SU-DHL-6 (cell line): ENCODE results near the gene ELANE.

ENCODE experiments used
- H2AFZ ChIP-seq: fragments of 200-600 bp; sonication (generic); 2 replicates; pipeline ENCODE4 v1.6.1; 2014; ENCODE audit warnings: low read depth, mild to moderate bottlenecking, moderate library complexity, mixed read lengths, antibody characterized with exemption, low read length; ENCODE audit not compliant: severe bottlenecking
- H3F3A ChIP-seq: fragments of 200-600 bp; shearing (Covaris generic); 2 replicates; pipeline ENCODE4 v1.6.0; 2016; ENCODE audit warnings: antibody characterized with exemption, mild to moderate bottlenecking; ENCODE audit not compliant: insufficient read depth
- H3K27ac ChIP-seq: fragments of 200-600 bp; sonication (generic); 2 replicates; pipeline ENCODE4 v1.5.1; 2016; ENCODE audit warnings: low read depth, mild to moderate bottlenecking, low read length, moderate library complexity, mixed read lengths
- H3K27me3 ChIP-seq: fragments of 200-600 bp; sonication (generic), shearing (Covaris generic); 2 replicates; pipeline ENCODE4 v1.6.0; 2014; ENCODE audit warnings: mild to moderate bottlenecking, low read length
- H3K36me3 ChIP-seq: fragments of 200-600 bp; sonication (generic); 2 replicates; pipeline ENCODE4 v1.6.1; 2014; ENCODE audit warnings: mild to moderate bottlenecking, low read length, mixed read lengths
- H3K4me2 ChIP-seq: fragments of 300-600, 200-600 bp; shearing (Covaris generic), sonication (generic); 2 replicates; pipeline ENCODE4 v1.6.0; 2014; ENCODE audit warnings: low read length, low read depth, mild to moderate bottlenecking; ENCODE audit not compliant: poor library complexity, severe bottlenecking
- H3K4me3 ChIP-seq: fragments of 200-600 bp; sonication (generic); 2 replicates; pipeline ENCODE4 v1.5.1; 2014; ENCODE audit warnings: antibody characterized with exemption, low read length, mild to moderate bottlenecking, mixed read lengths; ENCODE audit not compliant: insufficient read depth, poor library complexity, severe bottlenecking
- H3K79me2 ChIP-seq: fragments of 200-600 bp; sonication (generic); 2 replicates; pipeline ENCODE4 v1.6.1; 2014; ENCODE audit warnings: mild to moderate bottlenecking, low read length, moderate library complexity; ENCODE audit not compliant: insufficient read depth
- H3K9ac ChIP-seq: fragments of 200-600 bp; sonication (generic); 2 replicates; pipeline ENCODE4 v1.7.0; 2014; ENCODE audit warnings: mild to moderate bottlenecking, low read length
- H3K9me2 ChIP-seq: fragments of 200-600 bp; sonication (generic); replicated peaks from 2 replicates; pipeline ENCODE4 v1.6.1; 2014; ENCODE audit warnings: low read length; ENCODE audit not compliant: insufficient read depth
- H3K9me3 ChIP-seq: fragments of 200-600 bp; sonication (generic); 2 replicates; pipeline ENCODE4 v1.6.1; 2014; ENCODE audit warnings: low read length, mixed read lengths; ENCODE audit not compliant: insufficient read depth
- H4K20me1 ChIP-seq: fragments of 200-600 bp; sonication (generic); 2 replicates; pipeline ENCODE4 v1.6.1; 2014; ENCODE audit warnings: low read depth, mild to moderate bottlenecking, antibody characterized with exemption, low read length, moderate library complexity, mixed read lengths
- EZH2phosphoT487 ChIP-seq: fragments of 200-600 bp; sonication (generic), shearing (Covaris generic); conservative IDR thresholded peaks from 2 replicates; pipeline ENCODE4 v1.6.1; 2018; ENCODE audit warnings: mild to moderate bottlenecking, antibody characterized with exemption, low read length, moderate library complexity, mixed read lengths
- TF ChIP-seq, protein P1 (sequence below): fragments of 200-600 bp; sonication (generic); IDR thresholded peaks from one replicate; pipeline ENCODE4 v1.5.1; 2017; ENCODE audit warnings: antibody characterized with exemption, mild to moderate bottlenecking, low read length, moderate library complexity; ENCODE audit not compliant: insufficient read depth, poor library complexity, severe bottlenecking

ELANE gene

DNA sequence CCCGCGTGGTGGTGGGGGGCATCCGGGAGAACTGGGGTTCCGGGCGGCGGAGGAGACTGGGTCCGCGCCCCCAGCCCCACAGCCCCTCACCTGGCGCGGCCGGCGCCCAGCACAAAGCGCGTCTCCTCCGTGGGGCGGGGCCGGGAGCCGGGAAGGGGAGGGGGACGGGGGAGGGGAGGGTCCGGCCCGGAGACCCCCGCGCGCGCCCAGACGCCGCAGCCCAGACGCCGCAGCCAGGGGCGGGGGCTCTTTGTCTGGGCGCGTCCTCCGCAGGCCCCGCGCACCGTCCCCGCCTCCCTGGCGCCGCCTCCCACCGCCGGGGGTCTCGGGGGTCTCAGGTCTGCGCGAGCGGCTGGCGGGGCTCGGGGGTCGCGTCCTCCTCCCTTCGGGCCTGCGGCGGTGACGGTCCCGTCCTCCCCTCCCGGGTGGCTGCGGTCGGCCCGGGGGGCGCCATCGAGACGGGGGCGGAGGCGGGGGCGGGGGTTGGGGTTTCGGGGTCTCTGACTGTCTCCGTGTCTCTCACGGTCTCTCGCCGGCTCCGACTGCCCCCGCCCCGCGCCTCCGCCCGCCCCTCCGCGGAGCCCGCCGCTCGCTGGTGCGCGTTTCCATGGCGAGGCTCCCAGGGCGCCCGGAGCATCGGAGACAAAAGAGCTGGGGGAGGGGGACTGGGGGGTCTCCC lies 30.1 kb upstream of the ELANE start, which contains the start of gene PLPPR3:
Gene PLPPR3, minus strand, starts transcription at position 131 of the 679 bp plus-strand sequence. CDS start 396 bp downstream, outside the sequence.
- Histone ChIP-seq H3K27ac (no peak within 1 kb of the TSS), H3K79me2 (no peaks in the 10 kb centered on the region), H3K4me3 (no peak within 1 kb of the TSS), H2AFZ (no peak within 1 kb of the TSS), H3K9ac (no peak within 1 kb of the TSS), H3K9me2 (no peaks in the 10 kb centered on the region), H4K20me1 (no peaks in the 10 kb centered on the region), H3K4me2 (no peak within 1 kb of the TSS), H3K36me3 (no peaks in the 10 kb centered on the region), H3K9me3 (no peaks in the 10 kb centered on the region), H3K27me3 (no peaks in the 10 kb centered on the region), H3F3A (no peaks in the 10 kb centered on the region)
- TF ChIP-seq EZH2phosphoT487, result no peak
- TF ChIP-seq, protein P1, sequence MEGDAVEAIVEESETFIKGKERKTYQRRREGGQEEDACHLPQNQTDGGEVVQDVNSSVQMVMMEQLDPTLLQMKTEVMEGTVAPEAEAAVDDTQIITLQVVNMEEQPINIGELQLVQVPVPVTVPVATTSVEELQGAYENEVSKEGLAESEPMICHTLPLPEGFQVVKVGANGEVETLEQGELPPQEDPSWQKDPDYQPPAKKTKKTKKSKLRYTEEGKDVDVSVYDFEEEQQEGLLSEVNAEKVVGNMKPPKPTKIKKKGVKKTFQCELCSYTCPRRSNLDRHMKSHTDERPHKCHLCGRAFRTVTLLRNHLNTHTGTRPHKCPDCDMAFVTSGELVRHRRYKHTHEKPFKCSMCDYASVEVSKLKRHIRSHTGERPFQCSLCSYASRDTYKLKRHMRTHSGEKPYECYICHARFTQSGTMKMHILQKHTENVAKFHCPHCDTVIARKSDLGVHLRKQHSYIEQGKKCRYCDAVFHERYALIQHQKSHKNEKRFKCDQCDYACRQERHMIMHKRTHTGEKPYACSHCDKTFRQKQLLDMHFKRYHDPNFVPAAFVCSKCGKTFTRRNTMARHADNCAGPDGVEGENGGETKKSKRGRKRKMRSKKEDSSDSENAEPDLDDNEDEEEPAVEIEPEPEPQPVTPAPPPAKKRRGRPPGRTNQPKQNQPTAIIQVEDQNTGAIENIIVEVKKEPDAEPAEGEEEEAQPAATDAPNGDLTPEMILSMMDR, result no peak

GRCh38 chr19:823565-824121 lies 28.5 kb upstream of the ELANE start:
- no peaks in the 10 kb centered on the region for H3F3A ChIP-seq
- no peak overlapping the region for H3K27ac ChIP-seq
- H3K79me2 ChIP-seq, result no peaks in the 10 kb centered on the region
- H3K27me3 ChIP-seq, result no peaks in the 10 kb centered on the region
- H4K20me1 ChIP-seq, result no peaks in the 10 kb centered on the region
- no peak overlapping the region for H3K4me2 ChIP-seq
- no peak overlapping the region for H3K9ac ChIP-seq
- no peaks in the 10 kb centered on the region for H3K9me2 ChIP-seq
- TF ChIP-seq, protein P1, result no peak
- no peak for TF ChIP-seq EZH2phosphoT487
- H3K4me3 ChIP-seq, result no peak overlapping the region
- H3K9me3 ChIP-seq, result no peaks in the 10 kb centered on the region
- no peaks in the 10 kb centered on the region for H3K36me3 ChIP-seq
- H2AFZ ChIP-seq, result no peak overlapping the region

GRCh38 chr19:824885-825284 lies 27.2 kb upstream of the ELANE start:
- Histone ChIP-seq H3K27me3 (no peaks in the 10 kb centered on the region), H3K36me3 (no peaks in the 10 kb centered on the region), H2AFZ (no peak overlapping the region), H4K20me1 (no peaks in the 10 kb centered on the region), H3K9me2 (no peaks in the 10 kb centered on the region), H3K9me3 (no peaks in the 10 kb centered on the region), H3K4me2 (no peak overlapping the region), H3K79me2 (no peaks in the 10 kb centered on the region), H3K9ac (no peak overlapping the region), H3K27ac (no peak overlapping the region), H3F3A (no peaks in the 10 kb centered on the region), H3K4me3 (no peak overlapping the region)
- TF ChIP-seq, protein P1, result no peak
- TF ChIP-seq EZH2phosphoT487, result no peak
